Panc1 (cell line): Measurements from ENCODE around the gene LIN7C. TPM values are rescaled to one million over a fixed set of nuclear protein-coding genes. Genes with fewer than 3 reads are reported as not detected.

Experiments
- ATAC-seq: fragments of 200-7000 bp; cut with Tn5 transposase; 2 replicates; pipeline ENCODE4 v1.9.1; 2020; ENCODE audit warnings: mild to moderate bottlenecking, moderate library complexity
- BruUV-seq: library from RNA; stranded (reverse); fragments of 400-500 nt; replicated peaks from 2 replicates; lab custom pipeline; 2021; lab: Mats Ljungman, UMichigan
- CTCF ChIA-PET: fragments of 300-600 bp; sonication (Branson Sonifier 250); formaldehyde crosslinking; loops from one replicate; lab custom pipeline; 2022; ENCODE audit warnings: antibody characterized with exemption; lab: Charles Lee
- POLR2A ChIA-PET: fragments of 300-600 bp; sonication (Branson Sonifier 250); formaldehyde crosslinking; loops from one replicate; lab custom pipeline; 2022; ENCODE audit warnings: antibody characterized with exemption; lab: Charles Lee
- DNase-seq: peaks from one replicate; pipeline ENCODE4 v3.0.0-alpha.2; 2010; ENCODE audit warnings: low read depth, low spot score
- H3K27ac ChIP-seq: 2 replicates; pipeline ENCODE4 v1.5.1; 2011; ENCODE audit warnings: mild to moderate bottlenecking, low read length, inconsistent platforms
- H3K27me3 ChIP-seq: fragments of 200-500 bp; sonication (Bioruptor generic); 2 replicates; pipeline ENCODE4 v1.6.0; 2014; ENCODE audit warnings: low read length, inconsistent platforms; ENCODE audit not compliant: control insufficient read depth, insufficient read depth
- H3K36me3 ChIP-seq: fragments of 200-500 bp; sonication (Bioruptor generic); 2 replicates; pipeline ENCODE4 v1.5.1; 2014; ENCODE audit warnings: inconsistent platforms, mild to moderate bottlenecking, low read length, moderate library complexity; ENCODE audit not compliant: control insufficient read depth, insufficient read depth
- H3K4me1 ChIP-seq: 2 replicates; pipeline ENCODE4 v1.5.1; 2011; ENCODE audit warnings: inconsistent platforms, mild to moderate bottlenecking, low read length, moderate library complexity; ENCODE audit not compliant: control insufficient read depth, insufficient read depth
- H3K4me3 ChIP-seq, 2 experiments: 2 replicates each; pipeline ENCODE4 v1.5.1; 2011 to 2012; ENCODE audit warnings: low read depth in 2 of 2, low read length in 2 of 2, mild to moderate bottlenecking in 2 of 2, inconsistent platforms in 1 of 2, moderate library complexity in 1 of 2
- H3K9me3 ChIP-seq: fragments of 200-500 bp; sonication (Bioruptor generic); 2 replicates; pipeline ENCODE4 v1.5.1; 2014; ENCODE audit warnings: low read depth, mild to moderate bottlenecking, inconsistent platforms, low read length, moderate library complexity; ENCODE audit not compliant: control insufficient read depth, insufficient read depth
- POLR2AphosphoS5 ChIP-seq: IDR thresholded peaks from 2 replicates; pipeline ENCODE4 v1.6.1; 2012; ENCODE audit warnings: mild to moderate bottlenecking, low read depth, low read length, moderate library complexity
- SIN3A ChIP-seq: IDR thresholded peaks from 2 replicates; pipeline ENCODE4 v1.6.1; 2012; ENCODE audit warnings: low read depth, mild to moderate bottlenecking, low read length, moderate library complexity, borderline replicate concordance; ENCODE audit not compliant: insufficient read depth
- TCF7L2 ChIP-seq: IDR thresholded peaks from 2 replicates; pipeline ENCODE4 v1.6.1; 2011; ENCODE audit warnings: mild to moderate bottlenecking, low read depth, low read length, inconsistent platforms
- in situ Hi-C: cut with HindIII; loops from 2 replicates; pipeline ENCODE4 v1.10.0; 2016; ENCODE audit warnings: low sequenced_read_pairs, low pct_unique_long_range_greater_than_20kb
- intact Hi-C: fragments of 100-400 bp; cut with micrococcal nuclease; formaldehyde crosslinking; loops from one replicate; pipeline ENCODE4 v1.10.0; 2022; ENCODE audit not compliant: unreplicated experiment
- total RNA-seq: library from RNA; stranded (reverse); gene quantifications from one replicate; pipeline ENCODE4 v1.2.1, GENCODE V29; 2021; ENCODE audit not compliant: unreplicated experiment
- TF ChIP-seq, protein P1 (sequence below): fragments of 450-650 bp; IDR thresholded peaks from 2 replicates; pipeline ENCODE4 v1.5.1; 2017; ENCODE audit warnings: mild to moderate bottlenecking
- TF ChIP-seq, protein P2 (sequence below), 2 experiments: IDR thresholded peaks; 2 replicates each; pipeline ENCODE4 v1.6.1; 2011 to 2012; ENCODE audit warnings: low read depth in 2 of 2, control low read depth in 1 of 2, low read length in 1 of 2, mild to moderate bottlenecking in 1 of 2, moderate library complexity in 1 of 2; ENCODE audit not compliant: insufficient read depth in 1 of 2

Gene LIN7C
- total RNA-seq, 1 experiment from 2014 or later, result 44.2 TPM

DNA sequence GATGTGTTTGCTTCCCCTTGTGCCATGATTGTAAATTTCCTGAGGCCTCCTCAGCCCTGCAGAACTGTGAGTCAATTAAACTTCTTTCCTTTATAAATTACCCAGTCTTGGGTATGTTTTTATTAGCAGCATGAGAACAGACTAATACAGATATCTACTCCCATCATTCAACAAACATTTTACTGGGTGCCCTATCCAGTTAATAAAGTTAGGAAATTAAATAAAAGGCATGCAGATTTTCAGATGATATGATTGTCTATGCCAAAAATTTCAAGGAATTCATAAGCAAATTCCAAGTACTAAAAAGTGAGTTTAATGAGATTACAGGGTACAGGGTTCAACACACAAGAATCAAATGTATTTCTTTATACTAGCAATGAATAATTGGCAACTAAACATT lies 33.5 kb upstream of the LIN7C start:
- no peaks in the 10 kb centered on the region for H3K4me1 ChIP-seq
- CTCF ChIA-PET, result no interaction called here
- H3K36me3 ChIP-seq, result no peaks in the 10 kb centered on the region; the same call in 1 of the 2 replicates
- no peaks in the 10 kb centered on the region for H3K9me3 ChIP-seq
- TF ChIP-seq, protein P1, sequence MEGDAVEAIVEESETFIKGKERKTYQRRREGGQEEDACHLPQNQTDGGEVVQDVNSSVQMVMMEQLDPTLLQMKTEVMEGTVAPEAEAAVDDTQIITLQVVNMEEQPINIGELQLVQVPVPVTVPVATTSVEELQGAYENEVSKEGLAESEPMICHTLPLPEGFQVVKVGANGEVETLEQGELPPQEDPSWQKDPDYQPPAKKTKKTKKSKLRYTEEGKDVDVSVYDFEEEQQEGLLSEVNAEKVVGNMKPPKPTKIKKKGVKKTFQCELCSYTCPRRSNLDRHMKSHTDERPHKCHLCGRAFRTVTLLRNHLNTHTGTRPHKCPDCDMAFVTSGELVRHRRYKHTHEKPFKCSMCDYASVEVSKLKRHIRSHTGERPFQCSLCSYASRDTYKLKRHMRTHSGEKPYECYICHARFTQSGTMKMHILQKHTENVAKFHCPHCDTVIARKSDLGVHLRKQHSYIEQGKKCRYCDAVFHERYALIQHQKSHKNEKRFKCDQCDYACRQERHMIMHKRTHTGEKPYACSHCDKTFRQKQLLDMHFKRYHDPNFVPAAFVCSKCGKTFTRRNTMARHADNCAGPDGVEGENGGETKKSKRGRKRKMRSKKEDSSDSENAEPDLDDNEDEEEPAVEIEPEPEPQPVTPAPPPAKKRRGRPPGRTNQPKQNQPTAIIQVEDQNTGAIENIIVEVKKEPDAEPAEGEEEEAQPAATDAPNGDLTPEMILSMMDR, result no peak
- TF ChIP-seq TCF7L2, result no peak
- TF ChIP-seq, protein P2, sequence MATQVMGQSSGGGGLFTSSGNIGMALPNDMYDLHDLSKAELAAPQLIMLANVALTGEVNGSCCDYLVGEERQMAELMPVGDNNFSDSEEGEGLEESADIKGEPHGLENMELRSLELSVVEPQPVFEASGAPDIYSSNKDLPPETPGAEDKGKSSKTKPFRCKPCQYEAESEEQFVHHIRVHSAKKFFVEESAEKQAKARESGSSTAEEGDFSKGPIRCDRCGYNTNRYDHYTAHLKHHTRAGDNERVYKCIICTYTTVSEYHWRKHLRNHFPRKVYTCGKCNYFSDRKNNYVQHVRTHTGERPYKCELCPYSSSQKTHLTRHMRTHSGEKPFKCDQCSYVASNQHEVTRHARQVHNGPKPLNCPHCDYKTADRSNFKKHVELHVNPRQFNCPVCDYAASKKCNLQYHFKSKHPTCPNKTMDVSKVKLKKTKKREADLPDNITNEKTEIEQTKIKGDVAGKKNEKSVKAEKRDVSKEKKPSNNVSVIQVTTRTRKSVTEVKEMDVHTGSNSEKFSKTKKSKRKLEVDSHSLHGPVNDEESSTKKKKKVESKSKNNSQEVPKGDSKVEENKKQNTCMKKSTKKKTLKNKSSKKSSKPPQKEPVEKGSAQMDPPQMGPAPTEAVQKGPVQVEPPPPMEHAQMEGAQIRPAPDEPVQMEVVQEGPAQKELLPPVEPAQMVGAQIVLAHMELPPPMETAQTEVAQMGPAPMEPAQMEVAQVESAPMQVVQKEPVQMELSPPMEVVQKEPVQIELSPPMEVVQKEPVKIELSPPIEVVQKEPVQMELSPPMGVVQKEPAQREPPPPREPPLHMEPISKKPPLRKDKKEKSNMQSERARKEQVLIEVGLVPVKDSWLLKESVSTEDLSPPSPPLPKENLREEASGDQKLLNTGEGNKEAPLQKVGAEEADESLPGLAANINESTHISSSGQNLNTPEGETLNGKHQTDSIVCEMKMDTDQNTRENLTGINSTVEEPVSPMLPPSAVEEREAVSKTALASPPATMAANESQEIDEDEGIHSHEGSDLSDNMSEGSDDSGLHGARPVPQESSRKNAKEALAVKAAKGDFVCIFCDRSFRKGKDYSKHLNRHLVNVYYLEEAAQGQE (IDR thresholded peaks at IDR 0.05; ENCODE audit: insufficient read depth in 1 of 2, low read depth in 2 of 2, low read length in 1 of 2), result no peak
- TF ChIP-seq POLR2AphosphoS5, result no peak
- TF ChIP-seq SIN3A, result no peak
- DNase-seq (no peak), ATAC-seq (no peak)
- H3K27me3 ChIP-seq, result no peaks in the 10 kb centered on the region; the same call in 1 of the 2 replicates
- no peak overlapping the region for H3K27ac ChIP-seq
- intact Hi-C loops, result no loop called here
- no peak overlapping the region for H3K4me3 ChIP-seq
- BruUV-seq, result no TSS peak
- in situ Hi-C loops, result no loop called here
- POLR2A ChIA-PET, result no interaction called here

DNA sequence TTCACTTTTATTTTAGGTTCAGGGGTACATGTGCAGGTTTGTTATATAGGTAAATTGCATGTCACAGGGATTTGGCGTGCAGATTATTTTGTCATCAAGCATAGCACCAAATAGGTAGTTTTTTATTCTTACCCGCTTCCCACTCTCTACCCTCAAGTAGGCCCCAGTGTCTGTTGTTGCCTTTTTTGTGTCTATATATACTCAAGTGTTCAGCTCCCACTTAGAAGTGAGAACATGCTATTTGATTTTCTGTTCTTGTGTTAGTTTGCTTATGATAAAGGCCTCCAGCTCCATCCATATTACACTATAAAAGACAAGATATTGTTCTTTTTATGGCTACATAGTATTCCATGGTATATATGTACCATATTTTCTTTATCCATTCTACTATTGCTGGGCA lies 28.5 kb upstream of the LIN7C start:
- ChIA-PET CTCF (no interaction called here), POLR2A (interaction anchor here (0.7 kb wide), 1 partner anchor 63 kb away, joined by 3 read pairs; no protein-coding TSS in a partner anchor)
- H3K27me3 ChIP-seq, result no peaks in the 10 kb centered on the region; the same call in 1 of the 2 replicates
- intact Hi-C loops, result no loop called here
- H3K27ac ChIP-seq, result no peak overlapping the region
- H3K36me3 ChIP-seq, result no peaks in the 10 kb centered on the region
- H3K4me3 ChIP-seq, result no peak overlapping the region
- no peak for ATAC-seq
- no peaks in the 10 kb centered on the region for H3K9me3 ChIP-seq
- no peak for DNase-seq
- no TSS peak for BruUV-seq
- in situ Hi-C loops, result no loop called here
- no peak for TF ChIP-seq SIN3A
- no peak for TF ChIP-seq POLR2AphosphoS5
- TF ChIP-seq, protein P2 (IDR thresholded peaks at IDR 0.05; ENCODE audit: insufficient read depth in 1 of 2, low read depth in 2 of 2, low read length in 1 of 2), result no peak
- TF ChIP-seq, protein P1, result no peak
- TF ChIP-seq TCF7L2, result no peak
- H3K4me1 ChIP-seq, result no peaks in the 10 kb centered on the region
